NCI-H446 (cell line): ENCODE measurements around the gene UBAC1.

Experiments used
- DNase-seq, 2 experiments: peaks; one replicate each; lab custom pipeline; 2025; lab: John Stamatoyannopoulos, UW

The UBAC1 gene

GRCh38 chr9:135941288-135941995, 19.7 kb downstream of the UBAC1 start:
- no peak for DNase-seq

GRCh38 chr9:135939351-135940265, 21.6 kb downstream of the UBAC1 start:
- no peak for DNase-seq

GRCh38 chr9:135937521-135938489, 23.4 kb downstream of the UBAC1 start:
- DNase-seq = no peak

GRCh38 chr9:135933114-135933513, 28.1 kb downstream of the UBAC1 start:
- DNase-seq = no peak

GRCh38 chr9:135932656-135933055, 28.5 kb downstream of the UBAC1 start:
- no peak for DNase-seq

- DNase-seq = no peak
Measured at GRCh38 chr9:135931349-135931820, 29.8 kb downstream of the UBAC1 start.

GRCh38 chr9:135930446-135931345, 30.5 kb downstream of the UBAC1 start:
- no peak for DNase-seq

GRCh38 chr9:135929656-135930445, 31.3 kb downstream of the UBAC1 start:
- DNase-seq = no peak

- no peak for DNase-seq
Measured at GRCh38 chr9:135928731-135929655, 32.2 kb downstream of the UBAC1 start.

- no peak for DNase-seq
Measured at GRCh38 chr9:135928074-135928730, 33.0 kb downstream of the UBAC1 start.

- no peak for DNase-seq
Measured at GRCh38 chr9:135927195-135928013, 33.8 kb downstream of the UBAC1 start.

- no peak for DNase-seq
Measured at GRCh38 chr9:135926402-135927194, 34.6 kb downstream of the UBAC1 start.

- DNase-seq = no peak
Measured at GRCh38 chr9:135925496-135926133, 35.6 kb downstream of the UBAC1 start.

GRCh38 chr9:135924628-135925338, 36.4 kb downstream of the UBAC1 start:
- DNase-seq = no peak

GRCh38 chr9:135923508-135923907, 37.7 kb downstream of the UBAC1 start:
- DNase-seq = no peak
